ENCODE results near the gene CEP112. TPM values are rescaled to one million over a fixed set of nuclear protein-coding genes. Genes with fewer than 3 reads are reported as not detected.

Gene CEP112
- total and polyA plus RNA-seq, 10 of the 15 experiments (the other 5 are each of a cell fraction or from before 2014, with no cell fraction given), result 0.11 to 3.8 (median 0.32) TPM; not detected in 1

- FAIRE-seq (no peak), ATAC-seq (no peak), DNase-seq (ENCODE audit: low read depth, low spot score) (no peak)
- no TSS peak for BruUV-seq (replicated peaks)
- Histone ChIP-seq H3K36me3 (ENCODE audit: control insufficient read depth in 2 of 2, insufficient read depth in 2 of 2, low read length in 1 of 2) (no peaks in the 10 kb centered on the region), H3K79me2 (ENCODE audit: control insufficient read depth, insufficient read depth, low read length) (no peaks in the 10 kb centered on the region), H3K4me1 (ENCODE audit: control insufficient read depth, insufficient read depth, low read length) (no peaks in the 10 kb centered on the region), H3K4me3 (no peak overlapping the region), H3K27ac (ENCODE audit: control insufficient read depth, insufficient read depth) (no peak overlapping the region), H3K27me3 (replicated peaks in 1 of 2; ENCODE audit: control insufficient read depth in 2 of 2, insufficient read depth in 2 of 2, low read length in 1 of 2) (no peaks in the 10 kb centered on the region), H3K4me2 (ENCODE audit: control insufficient read depth, insufficient read depth) (no peak overlapping the region), H3K9ac (ENCODE audit: control insufficient read depth, insufficient read depth, low read length) (no peak overlapping the region), H2AFZ (ENCODE audit: control insufficient read depth, low read depth, low read length) (no peak overlapping the region), H4K20me1 (ENCODE audit: control insufficient read depth, insufficient read depth) (no peaks in the 10 kb centered on the region), H3K9me3 (replicated peaks; ENCODE audit: control insufficient read depth, insufficient read depth, low read length) (no peaks in the 10 kb centered on the region)
- no peak for TF ChIP-seq REST (IDR thresholded peaks at IDR 0.05; ENCODE audit: low read depth, low read length)
- TF ChIP-seq SUPT20H (IDR thresholded peaks at IDR 0.05; ENCODE audit: borderline replicate concordance, control insufficient read depth, low read depth, low read length), result no peak
- TF ChIP-seq RBBP5 (conservative IDR thresholded peaks at IDR 0.05), result no peak
- TF ChIP-seq PAX5 (IDR thresholded peaks at IDR 0.05; ENCODE audit: borderline replicate concordance, low read depth, low read length), result no peak
- no peak for TF ChIP-seq SMARCA5 (IDR thresholded peaks at IDR 0.05)
- no peak for TF ChIP-seq SREBF2 (IDR thresholded peaks at IDR 0.05; ENCODE audit: low read length)
- ChIA-PET RAD21 (ENCODE audit: unreplicated experiment) (no interaction called here), SMC1A (ENCODE audit: uncharacterized antibody, unreplicated experiment) (no interaction called here), POLR2A (no interaction called here), CTCF (interaction anchor here (0.6 to 1.5 kb wide), 3 partner anchors 31 to 1706 kb away, joined by 3 to 5 read pairs (median 3); no protein-coding TSS in a partner anchor)
- in situ Hi-C loops (cut with MboI) (no loop called here), intact Hi-C loops (cut with micrococcal nuclease; ENCODE audit: unreplicated experiment) (no loop called here)
- 36% methylated on average over 10 of the region's 10 CpGs for WGBS (ENCODE audit: insufficient coverage, insufficient replicate concordance, low lambda C conversion rate, missing lambda C conversion rate)
These were observed 604.3 kb downstream of the CEP112 start for GRCh38 chr17:65587534-65588180.

All from GM12878 (cell line).